ENCODE measurements around the gene IGLON5.

Gene IGLON5

DNA sequence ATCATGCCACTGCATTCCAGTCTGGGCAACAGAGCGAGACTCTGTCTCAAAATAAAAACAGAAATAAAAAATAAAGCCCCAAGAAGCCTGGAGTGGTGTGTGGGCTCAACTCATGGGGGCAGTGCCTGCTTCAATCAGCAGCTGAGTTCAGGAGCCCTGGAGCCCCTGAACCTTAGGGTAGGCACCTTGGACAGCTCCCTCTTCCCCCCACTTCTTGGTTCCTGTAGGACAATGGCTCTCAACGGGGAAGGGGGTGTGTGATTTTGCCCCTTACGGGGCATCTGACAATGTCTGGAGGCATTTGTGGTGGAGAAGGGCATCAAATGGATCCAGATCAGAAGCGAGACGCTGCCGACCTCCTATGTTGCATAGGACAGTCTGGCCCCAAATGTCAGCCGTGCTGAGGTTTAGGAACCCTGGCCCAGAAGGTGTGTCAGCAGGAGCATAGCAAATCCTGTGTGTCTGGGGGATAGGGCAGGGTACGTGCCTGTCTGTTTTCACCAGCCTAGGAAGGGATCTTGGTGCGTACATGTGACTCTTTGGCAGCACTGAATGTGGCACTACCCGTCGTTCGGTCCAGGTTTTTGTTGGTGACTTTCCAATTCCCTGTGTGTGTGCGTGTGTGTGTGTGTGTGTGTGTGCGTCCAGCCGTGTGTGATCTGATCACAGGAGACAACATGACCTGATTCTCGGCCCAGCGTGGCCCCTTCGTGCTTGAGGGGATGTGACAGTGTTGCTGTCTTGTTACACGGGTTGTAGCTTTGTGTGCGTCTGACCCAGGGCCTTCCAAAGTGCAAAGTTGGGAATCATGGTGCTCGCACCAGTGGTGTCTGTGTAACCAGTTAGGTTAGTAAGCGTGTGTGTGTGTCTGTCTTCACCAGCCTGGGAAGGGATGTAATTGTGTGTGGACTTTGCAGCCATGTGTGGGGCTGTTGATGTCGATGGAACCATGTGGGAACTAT is 7.5 kb downstream of the IGLON5 start:
- DNase-seq: no peak

- no peak for DNase-seq
Observed at GRCh38 chr19:51319649-51320279, 8.3 kb downstream of the IGLON5 start.

- DNase-seq: no peak
Observed at GRCh38 chr19:51320280-51320657, 8.8 kb downstream of the IGLON5 start.

GRCh38 chr19:51321799-51322198 is 10.4 kb downstream of the IGLON5 start:
- no peak for DNase-seq

DNA sequence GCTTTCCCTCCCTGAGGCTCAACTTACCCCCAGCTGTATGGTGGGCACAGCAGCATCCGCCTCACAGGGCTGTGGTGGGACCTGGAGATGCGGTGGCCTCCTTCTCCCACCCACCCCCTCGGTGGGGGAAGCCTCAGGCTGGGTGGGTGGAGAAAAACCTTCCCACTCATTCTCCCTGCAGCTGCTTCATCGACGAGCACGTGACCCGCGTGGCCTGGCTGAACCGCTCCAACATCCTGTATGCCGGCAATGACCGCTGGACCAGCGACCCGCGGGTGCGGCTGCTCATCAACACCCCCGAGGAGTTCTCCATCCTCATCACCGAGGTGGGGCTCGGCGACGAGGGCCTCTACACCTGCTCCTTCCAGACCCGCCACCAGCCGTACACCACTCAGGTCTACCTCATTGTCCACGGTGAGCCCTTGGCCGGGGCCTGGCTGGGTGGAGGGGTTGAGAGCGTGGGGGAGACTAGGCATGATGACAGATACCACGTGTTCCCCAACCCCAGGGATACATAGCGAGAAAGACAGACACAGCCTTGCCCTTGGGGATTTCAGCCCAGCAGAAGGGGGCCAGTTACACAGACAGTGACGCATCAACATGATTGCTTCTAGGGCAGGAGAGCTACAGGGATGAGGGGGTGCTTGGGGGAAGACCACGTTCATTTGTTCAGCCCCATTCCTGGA is 12.2 kb downstream of the IGLON5 start:
- DNase-seq: no peak

- no peak for DNase-seq
Observed at GRCh38 chr19:51324167-51324481, 12.7 kb downstream of the IGLON5 start.

DNA sequence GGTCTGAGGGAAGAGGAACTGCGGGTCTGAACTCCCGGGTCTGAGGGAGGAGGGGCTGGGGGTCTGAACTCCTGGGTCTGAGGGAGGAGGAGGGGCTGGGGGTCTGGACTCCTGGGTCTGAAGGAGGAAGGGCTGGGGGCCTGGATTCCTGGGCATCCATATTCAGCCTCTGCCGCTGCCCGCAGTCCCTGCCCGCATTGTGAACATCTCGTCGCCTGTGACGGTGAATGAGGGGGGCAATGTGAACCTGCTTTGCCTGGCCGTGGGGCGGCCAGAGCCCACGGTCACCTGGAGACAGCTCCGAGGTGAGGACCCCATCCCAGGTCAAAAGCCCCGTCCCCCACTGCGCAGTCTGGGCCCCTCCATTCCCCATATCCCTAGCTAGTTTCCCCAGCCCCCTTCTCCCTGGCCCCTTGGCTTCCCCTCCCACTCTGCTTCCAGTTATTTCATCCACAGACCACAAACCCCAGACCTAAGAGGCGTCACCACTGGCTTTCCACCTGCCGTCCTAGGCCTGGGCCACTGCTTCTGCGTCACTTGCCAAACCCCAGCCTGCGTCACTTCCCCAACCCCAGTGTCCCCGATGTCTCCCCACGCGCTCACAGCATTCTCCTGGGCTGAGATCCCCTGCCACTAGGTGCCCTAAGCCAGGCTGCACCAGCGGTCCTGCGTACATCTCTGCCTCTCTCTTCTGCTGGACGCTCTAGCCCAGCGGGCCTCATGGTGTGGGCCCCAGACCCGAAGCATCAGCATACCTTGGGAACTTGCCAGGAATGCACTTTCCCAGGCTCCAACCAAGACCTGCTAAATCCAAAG is 13.9 kb downstream of the IGLON5 start:
- DNase-seq: no peak

- DNase-seq: no peak
Observed at GRCh38 chr19:51326216-51327065, 15.0 kb downstream of the IGLON5 start.

DNA sequence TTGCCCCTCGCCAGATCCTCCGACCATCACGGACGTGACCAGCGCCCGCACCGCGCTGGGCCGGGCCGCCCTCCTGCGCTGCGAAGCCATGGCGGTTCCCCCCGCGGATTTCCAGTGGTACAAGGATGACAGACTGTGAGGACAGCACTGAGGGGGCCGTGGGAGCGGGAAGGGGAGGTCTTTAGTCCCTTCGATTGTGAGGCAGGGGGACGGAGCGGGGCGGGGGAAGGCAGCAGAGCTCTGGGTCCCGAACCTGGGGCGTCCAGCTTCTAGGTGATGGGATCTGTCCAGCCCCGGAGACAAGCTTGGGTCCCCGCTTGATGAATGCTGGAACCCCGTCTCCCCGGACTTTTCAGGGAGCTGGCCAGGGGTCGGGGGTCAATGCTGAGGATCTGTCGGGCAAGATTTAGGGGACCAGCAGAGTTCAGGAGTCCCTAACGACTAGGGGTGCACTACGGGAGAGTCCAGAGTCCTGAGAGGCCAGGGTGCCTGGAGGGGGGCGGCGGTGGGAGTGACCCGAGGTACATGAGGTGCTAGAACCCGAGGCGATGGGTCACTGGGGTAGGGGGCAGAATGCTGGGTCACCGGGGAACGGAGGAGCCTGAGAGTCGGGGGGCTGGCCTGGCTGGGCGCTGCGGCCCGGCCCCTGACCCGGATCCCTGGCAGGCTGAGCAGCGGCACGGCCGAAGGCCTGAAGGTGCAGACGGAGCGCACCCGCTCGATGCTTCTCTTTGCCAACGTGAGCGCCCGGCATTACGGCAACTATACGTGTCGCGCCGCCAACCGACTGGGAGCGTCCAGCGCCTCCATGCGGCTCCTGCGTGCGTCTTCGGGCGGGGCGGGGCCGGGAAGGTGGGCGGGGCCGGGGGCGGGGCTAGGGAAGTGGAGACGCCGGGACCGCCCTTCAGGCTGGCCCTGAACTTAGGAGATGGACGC is 15.9 kb downstream of the IGLON5 start:
- DNase-seq: no peak

DNA sequence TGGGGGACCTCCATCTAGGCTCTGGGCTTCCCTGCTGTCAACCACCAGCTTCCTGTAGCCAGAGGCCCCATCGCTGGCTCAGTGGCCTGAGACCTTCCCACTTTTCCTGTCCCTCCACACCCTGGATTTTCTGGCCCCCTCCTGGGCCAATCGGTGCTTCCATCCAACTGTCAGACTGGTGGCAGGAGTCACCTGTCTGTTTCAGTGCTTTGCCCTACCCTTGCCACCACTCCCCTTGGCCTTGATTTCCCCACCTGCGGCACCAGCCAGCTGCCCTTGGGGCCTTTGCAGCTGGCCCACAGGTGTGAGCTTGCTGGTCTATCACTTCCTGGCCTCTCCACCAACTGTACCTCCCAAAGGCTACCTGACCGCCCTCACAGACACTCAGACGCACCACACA is 18.0 kb downstream of the IGLON5 start:
- DNase-seq: no peak

GRCh38 chr19:51330366-51330765 is 18.9 kb downstream of the IGLON5 start:
- no peak for DNase-seq

GRCh38 chr19:51331193-51331592 is 19.7 kb downstream of the IGLON5 start:
- DNase-seq: no peak

- no peak for DNase-seq
Observed at GRCh38 chr19:51331716-51332115, 20.3 kb downstream of the IGLON5 start.

DNA sequence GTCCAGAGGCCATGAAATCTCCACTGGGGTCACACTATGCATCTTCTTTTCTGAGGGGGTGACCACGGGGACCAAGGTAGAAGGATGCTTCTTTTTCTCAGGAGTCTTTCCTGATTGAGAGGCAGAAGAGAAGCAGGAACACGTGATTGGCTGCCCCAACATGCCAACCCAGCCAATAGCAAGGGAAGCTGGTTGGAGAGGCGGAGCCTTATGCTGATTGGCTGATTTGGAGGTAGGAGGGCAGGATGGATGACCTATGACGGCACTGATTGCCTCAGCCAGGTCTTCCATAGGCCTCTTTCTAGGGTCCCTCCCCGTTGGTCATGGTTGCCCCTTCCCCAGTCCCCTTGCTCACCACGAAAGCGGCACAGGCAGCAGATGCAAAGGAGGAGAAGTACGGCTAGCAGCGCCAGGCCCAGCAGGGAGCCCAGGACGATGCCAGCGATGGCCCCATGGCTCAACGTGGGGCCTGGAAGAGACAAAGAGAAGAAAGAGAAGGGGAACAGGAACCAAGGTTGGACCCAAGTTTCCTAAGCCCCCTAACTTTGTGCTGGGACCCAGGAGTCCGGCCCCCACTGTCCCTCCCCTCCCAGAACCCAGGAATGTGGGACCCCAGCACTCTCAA is 22.5 kb downstream of the IGLON5 start:
- DNase-seq: no peak

- no peak for DNase-seq
Observed at GRCh38 chr19:51337141-51337860, 25.9 kb downstream of the IGLON5 start.

DNA sequence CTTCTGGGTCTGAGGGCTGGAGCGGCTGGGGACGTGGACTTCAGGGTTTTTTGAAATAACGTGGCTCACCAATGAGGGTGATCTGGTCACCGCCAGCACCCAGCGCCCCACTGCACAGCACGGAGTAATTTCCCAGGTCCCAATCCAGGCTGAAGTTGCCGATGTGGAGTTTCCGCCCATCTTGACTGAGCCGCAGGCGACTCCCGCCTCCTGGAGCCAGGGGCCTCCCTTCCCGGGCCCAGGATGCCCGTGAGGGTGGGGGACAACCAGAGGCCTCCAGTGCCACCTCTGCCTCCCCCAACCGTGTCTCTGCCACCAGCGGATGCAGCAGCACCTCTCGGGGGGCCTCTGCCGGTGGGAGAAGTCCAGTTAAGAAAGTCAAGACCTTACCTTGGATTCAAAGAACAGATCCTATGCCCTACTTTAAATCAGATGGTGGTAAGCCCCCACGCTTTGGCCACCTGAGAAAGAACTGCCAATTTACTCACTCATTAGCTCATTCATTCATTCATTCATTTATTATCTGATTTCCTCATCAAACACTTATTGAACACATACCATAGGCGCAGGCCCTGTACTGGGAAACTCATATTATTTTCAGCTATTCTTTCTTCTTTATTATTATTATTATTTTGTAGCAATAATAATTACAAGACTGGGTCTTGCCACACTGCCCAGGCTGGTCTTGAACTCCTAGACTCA is 26.6 kb downstream of the IGLON5 start:
- DNase-seq: no peak

DNA sequence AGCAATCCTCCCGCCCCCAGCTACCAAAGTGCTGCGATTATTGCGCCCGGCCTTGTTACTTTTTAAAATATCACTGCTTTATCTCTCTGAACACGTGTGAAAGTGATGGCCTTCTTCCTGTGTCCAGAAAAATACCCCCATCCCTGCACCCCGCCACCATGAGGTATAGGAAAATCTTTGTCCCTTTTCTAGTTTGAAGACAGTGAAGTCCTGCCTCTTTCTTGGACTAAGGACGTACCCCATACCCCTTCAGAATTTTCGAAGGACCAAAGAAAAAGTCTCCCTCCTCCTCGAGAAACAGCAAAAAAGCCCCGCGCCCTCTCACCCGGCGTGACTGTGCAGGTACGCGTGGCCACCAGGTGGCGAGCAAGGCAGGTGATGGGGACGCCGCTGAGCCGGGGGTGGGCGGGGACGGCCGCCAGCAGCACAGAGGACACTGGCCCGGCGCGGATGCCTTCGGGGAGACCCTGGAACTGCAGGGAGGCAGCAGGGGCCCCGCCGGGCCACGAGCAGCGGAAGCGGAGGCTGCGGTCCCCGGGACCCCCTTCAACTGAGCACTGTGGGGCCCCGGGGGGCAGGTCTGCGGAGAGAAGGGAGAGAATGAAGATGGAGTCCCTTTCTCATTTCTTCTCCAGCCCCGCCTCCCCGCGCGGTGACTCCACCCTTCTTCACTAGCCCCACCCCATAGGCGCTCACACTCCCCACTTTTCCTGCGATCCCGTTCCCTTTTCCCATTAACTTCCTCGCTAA is 27.3 kb downstream of the IGLON5 start:
- DNase-seq: peak; percentile 59 to 60

DNA sequence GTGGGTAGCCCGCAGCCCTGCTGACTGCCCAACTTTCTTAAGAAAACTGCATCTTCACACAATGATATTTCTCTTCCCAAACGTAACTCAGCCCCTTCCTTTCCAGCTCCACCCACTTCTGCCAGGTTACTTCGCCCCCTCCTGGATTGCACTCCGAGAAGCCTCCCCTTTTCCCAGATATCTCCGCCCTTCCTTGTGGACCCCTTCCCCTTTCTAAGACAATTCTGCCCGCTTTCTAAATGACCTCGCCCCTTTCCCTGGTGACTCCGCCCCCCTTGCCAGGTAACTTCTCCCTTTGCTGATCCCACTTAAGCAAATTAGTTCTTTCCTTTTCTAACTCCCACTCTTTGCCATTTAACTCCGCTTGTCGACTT is 27.9 kb downstream of the IGLON5 start:
- no peak for DNase-seq
